Testis (tissue), 2 donors: Measurements from ENCODE around the gene ENPP6.

Source experiments
- POLR2A ChIP-seq: fragments of 450-650 bp; IDR thresholded peaks from one replicate; pipeline ENCODE4 v1.6.1; 2017; ENCODE audit warnings: antibody characterized with exemption, mild to moderate bottlenecking, moderate library complexity
- TF ChIP-seq, protein P1 (sequence below), 3 experiments: fragments of 450-650 bp in 2 of 3; fragments of 200-600 bp in 1 of 3; sonication (generic) in 1 of 3; IDR thresholded peaks; one replicate each; pipeline ENCODE4 v1.5.1; 2016 to 2019; ENCODE audit warnings: antibody characterized with exemption in 3 of 3, mild to moderate bottlenecking in 2 of 3, moderate library complexity in 1 of 3

DNA sequence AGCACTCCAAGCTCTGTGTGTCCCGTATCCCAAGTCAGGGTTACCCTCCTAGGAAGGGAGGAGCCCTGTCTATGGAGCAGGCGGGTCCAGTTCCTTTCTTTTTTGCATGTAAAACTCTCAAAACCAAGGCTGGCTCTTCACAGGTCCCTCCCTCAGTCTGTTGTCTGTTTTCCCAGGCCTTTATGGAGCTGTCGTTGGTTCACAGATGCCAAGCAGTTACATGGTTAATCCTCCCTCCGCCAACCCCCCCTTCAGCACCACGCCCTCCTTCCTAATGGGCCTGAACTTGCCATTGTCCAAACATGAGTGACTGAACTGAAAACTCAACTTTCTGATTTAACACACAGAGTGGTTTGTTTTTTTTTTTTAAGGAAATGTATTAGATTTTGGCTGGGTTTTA lies 164.2 kb downstream of the ENPP6 start:
- TF ChIP-seq, protein P1, sequence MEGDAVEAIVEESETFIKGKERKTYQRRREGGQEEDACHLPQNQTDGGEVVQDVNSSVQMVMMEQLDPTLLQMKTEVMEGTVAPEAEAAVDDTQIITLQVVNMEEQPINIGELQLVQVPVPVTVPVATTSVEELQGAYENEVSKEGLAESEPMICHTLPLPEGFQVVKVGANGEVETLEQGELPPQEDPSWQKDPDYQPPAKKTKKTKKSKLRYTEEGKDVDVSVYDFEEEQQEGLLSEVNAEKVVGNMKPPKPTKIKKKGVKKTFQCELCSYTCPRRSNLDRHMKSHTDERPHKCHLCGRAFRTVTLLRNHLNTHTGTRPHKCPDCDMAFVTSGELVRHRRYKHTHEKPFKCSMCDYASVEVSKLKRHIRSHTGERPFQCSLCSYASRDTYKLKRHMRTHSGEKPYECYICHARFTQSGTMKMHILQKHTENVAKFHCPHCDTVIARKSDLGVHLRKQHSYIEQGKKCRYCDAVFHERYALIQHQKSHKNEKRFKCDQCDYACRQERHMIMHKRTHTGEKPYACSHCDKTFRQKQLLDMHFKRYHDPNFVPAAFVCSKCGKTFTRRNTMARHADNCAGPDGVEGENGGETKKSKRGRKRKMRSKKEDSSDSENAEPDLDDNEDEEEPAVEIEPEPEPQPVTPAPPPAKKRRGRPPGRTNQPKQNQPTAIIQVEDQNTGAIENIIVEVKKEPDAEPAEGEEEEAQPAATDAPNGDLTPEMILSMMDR (IDR thresholded peaks at IDR 0.05) = no peak
- TF ChIP-seq POLR2A = no peak
